SK-N-DZ (cell line): ENCODE results near the gene NMNAT3.

Source experiments
- DNase-seq: peaks from one replicate; pipeline ENCODE4 v3.0.0-alpha.2; 2015; ENCODE audit warnings: low spot score
- small RNA-seq, 2 experiments: library from RNA; depleted of rRNA; stranded (forward); fragments of <200 nt; gene quantifications; one replicate each; pipeline ENCODE3, GENCODE V24; 2014

NMNAT3 gene

GRCh38 chr3:139521144-139521543 is 156.6 kb downstream of the NMNAT3 start:
- no peak for DNase-seq

- no peak for DNase-seq
Observed at GRCh38 chr3:139519998-139520737, 157.6 kb downstream of the NMNAT3 start.

- no peak for DNase-seq
Observed at GRCh38 chr3:139518926-139519842, 158.6 kb downstream of the NMNAT3 start.

GRCh38 chr3:139518306-139518705 is 159.5 kb downstream of the NMNAT3 start:
- no peak for DNase-seq

GRCh38 chr3:139517321-139518065 is 160.3 kb downstream of the NMNAT3 start:
- DNase-seq, result no peak

- DNase-seq, result no peak
Observed at GRCh38 chr3:139514741-139515140, 163.0 kb downstream of the NMNAT3 start.

Small RNA genes within 50 kb of the gene (small RNA-seq; reads per million reads assigned to genes)
- gene RN7SL724P, result 0 reads per million in 2 experiments
